ENCODE results near the gene PSD.

Gene PSD

DNA sequence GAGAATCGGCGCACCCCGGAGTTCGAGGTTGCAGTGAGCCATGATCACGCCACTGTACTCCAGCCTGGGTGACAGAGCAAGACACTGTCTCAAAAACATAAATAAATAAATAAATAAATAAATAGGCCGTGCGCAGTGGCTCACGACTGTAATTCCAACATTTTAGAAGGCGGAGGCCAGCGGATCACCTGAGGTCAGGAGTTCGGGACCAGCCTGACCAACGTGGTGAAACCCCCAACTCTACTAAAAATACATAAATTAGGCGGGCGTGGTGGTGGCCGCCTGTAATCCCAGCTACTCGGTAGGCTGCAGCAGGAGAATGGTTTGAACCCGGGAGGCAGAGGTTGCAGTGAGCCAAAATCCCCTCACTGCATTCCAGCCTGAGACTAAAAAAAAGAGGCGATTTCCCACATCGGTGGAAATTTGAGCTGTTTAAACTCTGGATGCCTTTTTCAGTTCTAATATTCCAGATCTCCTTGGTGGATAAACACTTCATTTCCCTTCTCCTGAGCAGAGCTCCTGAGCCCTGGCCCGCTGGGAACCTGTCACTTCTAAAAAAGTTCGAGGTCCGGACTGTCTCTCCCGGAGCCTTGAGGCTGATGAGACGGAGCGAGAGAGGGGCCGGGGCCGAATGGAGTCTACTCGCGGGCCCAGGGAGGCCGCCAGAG lies 25.0 kb downstream of the PSD start:
- DNase-seq (ENCODE audit: low spot score) (no peak), FAIRE-seq (no peak)

DNA sequence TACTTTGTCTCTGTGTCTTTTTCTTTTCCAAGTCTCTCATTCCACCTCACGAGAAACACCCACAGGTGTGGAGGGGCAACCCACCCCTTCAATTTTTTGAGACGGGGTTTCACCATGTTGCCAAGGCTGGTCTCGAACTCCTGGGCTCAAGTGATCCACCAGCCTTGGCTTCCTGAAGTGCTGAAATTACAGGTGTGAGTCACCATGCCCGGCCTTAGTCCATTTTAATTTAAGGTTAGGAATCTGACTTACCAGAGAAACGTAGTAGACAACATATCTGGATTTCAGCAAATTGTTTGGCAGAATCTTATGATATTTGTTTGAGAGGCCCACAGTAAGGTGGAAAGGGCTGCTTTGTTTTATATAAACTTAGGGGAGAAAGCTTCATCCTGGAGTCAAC lies 26.3 kb downstream of the PSD start:
- FAIRE-seq (no peak), DNase-seq (ENCODE audit: low spot score) (no peak)

DNA sequence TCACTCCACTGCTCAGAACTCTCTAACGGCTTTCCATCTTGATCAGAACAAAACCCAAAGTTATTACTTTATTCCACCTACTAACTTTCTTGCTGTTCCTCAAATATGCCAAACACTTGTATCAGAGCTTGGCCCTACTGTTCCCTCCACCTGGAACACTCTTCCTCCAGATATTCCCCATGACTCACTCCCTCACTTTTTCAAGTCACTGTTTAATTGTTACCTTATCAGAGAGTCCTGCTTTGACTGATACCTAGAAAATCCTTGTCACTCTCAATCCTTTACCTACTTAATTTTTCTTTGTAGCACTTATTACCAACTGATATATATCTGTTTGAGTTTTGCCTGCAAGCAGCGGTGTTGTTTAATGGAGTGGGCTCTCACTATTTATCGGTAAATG lies 28.7 kb downstream of the PSD start:
- no peak for FAIRE-seq
- DNase-seq (ENCODE audit: low spot score), result no peak

DNA sequence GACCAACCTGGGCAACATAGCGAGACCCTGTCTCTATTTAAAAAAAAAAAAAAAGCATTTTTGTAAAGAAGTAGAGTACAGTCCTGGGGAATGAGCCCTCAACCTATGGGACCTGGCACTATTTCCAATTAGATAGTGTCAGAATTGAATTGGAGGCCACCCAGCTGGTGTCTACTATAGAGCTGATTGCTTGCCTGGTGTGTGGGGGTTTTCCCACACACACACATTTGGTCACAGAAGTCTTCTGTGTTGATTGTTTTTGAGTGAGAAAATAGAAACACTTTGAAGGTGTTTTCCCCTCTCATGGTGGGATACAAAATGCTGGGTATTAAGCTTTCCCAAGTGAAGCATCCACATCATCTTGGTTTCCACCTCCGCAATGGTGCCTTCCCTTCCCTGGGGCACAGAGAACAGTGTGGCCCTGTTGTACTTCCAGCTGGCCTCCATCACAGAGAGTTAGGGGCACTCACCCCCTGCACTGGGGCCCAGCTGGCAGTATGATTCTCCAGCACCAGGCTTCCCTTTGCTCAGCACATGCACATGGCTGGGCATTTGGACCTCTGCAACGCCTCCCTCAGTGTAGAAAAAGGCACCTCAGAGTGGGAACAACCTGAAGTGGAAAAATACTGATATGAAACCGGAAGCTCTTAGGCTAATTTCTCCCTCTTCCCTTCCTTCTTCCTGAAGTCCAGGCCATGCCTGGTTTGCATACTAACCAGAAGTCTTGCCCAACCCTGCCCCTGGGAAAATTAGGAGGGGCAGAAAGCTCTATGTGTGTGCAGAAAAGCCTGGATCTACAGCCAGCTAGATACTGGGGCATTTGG lies 33.8 kb downstream of the PSD start:
- FAIRE-seq, result no peak
- DNase-seq (ENCODE audit: low spot score), result no peak

DNA sequence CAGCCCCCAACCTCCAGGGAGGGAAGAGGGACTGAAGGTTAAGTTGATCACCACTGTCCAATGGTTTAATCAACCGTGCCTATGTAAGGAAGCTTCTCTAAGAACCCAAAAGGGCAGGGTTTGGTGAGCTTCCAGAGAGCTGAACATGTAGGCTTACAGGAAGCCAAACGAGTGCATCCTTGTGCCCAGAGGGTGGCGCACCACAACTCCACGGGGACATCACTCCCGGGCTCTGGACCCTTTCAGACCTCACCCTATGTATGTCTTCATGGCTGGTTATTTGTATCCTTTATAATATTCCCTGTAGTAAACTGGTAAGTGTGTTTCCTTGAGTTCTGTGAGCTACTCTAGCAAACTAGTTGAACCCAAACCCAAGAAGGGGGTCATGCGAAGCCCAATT lies 34.5 kb downstream of the PSD start:
- DNase-seq (ENCODE audit: low spot score), result no peak
- FAIRE-seq, result no peak

DNA sequence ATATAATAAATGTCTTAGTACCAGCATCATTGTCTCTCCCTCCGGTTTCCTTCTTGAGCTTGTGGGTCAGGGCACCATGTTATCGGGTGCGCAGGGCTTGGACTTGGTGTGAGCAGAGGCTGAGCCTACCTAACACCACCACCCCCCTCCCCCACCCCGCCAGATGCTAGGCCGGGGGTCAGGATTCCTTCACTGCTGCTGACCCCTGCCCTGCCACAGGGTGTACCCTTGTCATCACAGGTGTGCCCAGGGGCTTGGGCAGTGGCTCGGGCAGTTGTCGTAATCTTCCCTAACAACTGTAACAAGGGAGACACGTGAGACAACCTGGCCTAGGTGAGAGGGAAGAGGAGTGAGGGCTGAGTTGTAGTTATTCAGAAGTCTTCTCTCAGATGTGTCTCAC lies 35.7 kb downstream of the PSD start:
- no peak for DNase-seq (ENCODE audit: low spot score)
- no peak for FAIRE-seq

DNA sequence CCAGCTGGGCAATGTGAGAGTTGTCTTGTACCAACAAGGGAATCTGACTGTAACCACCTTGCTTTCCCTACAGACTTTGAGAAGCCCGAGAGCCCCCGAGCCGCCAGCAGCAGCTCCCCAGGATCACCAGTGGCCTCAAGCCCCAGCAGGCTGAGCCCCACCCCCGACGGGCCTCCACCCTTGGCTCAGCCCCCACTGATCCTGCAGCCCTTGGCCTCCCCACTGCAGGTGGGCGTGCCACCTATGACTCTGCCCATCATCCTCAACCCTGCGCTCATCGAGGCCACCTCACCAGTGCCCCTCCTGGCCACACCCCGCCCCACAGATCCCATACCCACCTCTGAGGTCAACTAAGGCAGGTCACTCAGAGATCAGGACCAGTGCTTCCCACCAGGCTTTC lies 36.6 kb downstream of the PSD start:
- no peak for FAIRE-seq

DNA sequence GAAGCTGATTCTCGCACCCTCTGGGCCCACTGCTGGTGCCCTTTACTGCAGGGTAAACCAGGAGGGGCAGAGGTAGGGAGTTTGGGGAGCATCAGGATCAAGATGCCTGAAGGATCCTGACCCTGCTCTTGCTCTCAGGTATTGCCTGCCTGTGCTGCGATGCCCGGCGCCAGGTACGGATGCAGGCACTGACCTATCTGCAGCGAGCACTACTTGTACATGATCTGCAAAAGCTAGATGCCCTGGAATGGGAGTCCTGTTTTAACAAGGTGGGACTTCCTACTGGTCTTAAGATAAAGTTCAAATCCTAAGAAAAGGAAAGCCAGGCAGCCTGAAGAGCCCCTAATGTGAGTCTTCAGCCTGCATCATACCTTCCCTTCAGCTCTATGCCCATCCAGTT lies 39.2 kb downstream of the PSD start:
- no peak for DNase-seq (ENCODE audit: low spot score)
- no peak for FAIRE-seq

More for the DNA sequence above, 36.6 kb downstream of the PSD start:
- DNase-seq (ENCODE audit: low spot score), result no peak

DNA sequence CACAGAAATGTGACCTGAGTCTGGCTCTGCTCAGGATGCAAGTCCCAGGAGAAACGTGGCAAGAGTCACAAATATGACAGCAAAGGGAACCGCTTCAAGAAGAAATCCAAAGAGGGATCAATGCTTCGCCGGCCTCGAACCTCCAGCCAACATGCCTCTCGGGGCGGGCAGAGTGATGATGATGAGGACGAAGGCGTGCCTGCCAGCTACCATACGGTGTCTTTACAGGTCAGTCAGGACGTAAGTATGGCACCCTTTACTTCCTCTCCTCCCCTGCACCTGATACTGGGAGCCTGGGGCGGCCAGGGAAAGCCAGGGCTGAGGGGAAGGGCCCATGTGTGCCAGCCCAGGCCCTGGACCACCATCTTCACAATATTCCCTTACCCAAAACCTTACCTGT lies 41.7 kb downstream of the PSD start:
- FAIRE-seq (no peak), DNase-seq (ENCODE audit: low spot score) (no peak)

DNA sequence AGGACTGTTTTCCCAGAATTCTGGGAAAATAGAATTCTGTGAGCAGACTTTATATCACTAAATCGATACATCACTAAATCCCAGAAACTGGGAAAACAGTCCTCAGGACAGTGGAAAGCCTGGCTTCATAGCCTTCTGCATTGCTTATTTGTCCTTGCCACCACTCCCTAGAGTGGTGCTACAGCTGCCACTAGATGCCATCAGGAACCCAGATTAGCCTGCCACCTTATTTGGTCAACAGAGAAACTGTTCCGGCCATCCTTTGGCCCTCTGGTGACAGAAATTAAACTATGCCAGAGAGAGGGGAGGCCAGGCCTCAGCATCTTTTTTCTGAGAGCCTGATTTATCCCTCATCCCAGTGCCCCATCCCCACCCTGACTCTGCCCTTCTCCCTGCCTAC lies 42.7 kb downstream of the PSD start:
- FAIRE-seq (no peak), DNase-seq (ENCODE audit: low spot score) (no peak)

DNA sequence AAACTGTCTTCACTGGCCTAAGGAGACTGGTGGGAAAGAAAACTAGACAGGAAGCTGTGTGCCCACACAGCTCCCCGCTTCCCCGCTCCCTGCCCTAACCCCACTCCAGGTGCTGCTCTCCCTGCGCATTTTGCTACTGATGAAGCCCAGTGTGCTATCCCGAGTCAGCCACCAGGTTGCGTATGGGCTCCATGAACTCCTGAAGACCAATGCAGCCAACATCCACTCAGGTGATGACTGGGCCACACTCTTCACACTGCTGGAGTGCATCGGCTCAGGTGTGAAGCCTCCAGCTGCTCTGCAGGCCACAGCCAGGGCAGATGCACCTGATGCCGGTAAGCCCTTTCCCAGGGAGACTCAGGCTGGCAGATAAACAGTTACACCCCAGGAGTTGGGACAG lies 43.3 kb downstream of the PSD start:
- FAIRE-seq (no peak), DNase-seq (ENCODE audit: low spot score) (no peak)

DNA sequence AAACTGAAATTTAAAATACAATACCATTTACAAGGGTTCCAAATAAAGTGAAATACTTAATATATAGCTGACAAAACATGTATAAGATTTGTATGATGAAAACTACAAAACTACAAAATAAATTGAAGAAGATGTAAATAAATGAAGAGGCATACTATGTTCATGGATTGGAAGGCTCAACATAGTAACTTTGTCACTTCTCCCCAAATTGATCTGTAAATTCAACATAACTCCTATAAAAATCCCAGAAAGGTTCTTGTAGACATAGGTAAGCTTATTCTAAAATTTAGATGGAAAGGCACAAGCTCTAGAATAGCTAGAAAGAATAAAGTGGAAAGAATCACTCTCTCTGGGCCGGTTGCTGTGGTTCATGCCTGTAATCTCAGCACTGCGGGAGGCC lies 47.3 kb downstream of the PSD start:
- FAIRE-seq, result no peak
- no peak for DNase-seq (ENCODE audit: low spot score)

DNA sequence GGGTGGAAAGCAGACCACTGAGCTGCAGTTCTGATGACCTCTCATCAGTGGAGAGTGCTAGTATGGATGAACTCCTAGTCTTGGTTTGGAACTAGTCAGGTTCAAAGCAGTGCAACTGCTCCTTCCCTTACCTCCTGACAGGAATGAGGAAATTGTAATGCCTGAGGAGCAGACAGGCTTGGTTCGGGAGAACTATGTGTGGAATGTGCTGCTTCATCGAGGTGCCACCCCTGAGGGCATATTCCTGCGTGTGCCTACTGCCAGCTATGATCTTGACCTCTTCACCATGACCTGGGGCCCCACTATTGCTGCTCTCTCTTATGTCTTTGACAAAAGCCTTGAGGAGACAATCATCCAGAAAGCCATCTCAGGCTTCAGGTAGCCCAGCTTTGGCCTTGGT lies 50.5 kb downstream of the PSD start:
- FAIRE-seq (no peak), DNase-seq (ENCODE audit: low spot score) (no peak)

DNA sequence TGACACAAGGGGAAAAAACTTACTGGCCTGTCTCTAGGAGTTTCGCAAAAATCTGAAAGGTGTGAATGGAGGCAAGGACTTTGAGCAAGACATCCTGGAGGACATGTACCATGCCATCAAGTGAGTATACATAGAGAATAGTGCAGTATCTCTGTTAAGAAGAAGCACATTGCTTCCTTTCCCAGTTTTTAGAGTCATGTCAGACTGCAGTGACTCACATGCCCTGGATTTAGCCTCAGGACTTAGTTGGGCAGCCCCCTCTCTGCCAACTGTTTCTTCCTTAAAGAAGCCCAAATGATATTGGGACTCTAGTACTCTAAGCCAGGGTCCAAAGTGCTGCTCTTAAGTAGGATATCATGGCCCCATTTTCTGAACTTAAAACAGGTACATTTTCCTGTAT lies 51.1 kb downstream of the PSD start:
- DNase-seq (ENCODE audit: low spot score) (no peak), FAIRE-seq (no peak)

DNA sequence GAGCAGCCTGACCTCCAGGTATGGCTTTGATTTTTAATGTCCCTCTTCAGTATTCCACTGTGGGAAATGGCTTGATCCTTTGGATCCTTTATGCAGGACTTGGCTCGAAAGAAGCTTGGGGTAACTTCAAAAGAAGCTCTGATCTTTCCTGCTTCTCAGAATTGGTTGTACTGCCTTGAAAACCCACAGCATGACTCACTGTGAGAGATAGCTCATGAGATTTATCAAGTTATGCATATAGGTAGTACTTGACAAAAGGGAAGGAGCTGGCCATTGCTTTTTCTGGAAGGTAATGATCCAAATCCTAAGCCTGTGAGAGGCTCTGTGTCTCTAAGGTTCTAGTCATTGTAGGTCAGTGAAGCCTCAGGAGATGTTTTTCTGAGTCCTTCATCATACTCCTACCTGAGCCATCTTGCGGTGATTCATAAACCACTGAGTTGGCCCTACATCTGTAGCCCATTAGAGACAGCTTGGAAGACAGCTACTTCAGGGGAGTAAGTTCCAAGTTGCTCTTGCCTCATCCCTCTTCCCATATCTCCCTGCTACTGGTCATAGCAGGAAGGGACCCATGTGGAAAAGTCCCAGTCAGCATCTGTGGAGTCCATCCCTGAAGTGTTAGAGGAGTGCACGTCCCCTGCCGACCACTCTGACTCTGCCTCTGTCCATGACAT lies 59.7 kb downstream of the PSD start:
- FAIRE-seq (no peak), DNase-seq (ENCODE audit: low spot score) (no peak)

DNA sequence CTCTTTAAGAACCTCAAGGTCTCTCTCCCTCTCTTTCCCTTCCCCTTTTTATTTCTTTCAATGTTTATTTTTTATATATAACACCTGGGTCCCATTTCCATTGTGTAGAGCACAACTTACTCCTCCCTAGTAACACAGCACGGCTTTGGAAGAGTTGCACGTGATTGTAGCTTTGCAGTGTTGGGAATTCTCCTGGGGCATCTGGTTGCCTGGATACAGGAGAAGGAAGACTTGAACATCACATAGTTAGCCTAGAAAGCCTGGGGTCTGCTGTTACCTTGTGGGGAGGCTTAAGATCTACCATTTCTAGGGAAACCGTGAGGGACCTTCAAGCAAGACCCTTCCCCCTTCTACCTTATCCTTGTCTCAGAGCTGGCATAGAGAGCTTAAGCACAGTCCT lies 64.1 kb downstream of the PSD start:
- FAIRE-seq (no peak), DNase-seq (ENCODE audit: low spot score) (no peak)

Data from RCC 7860 (cell line).